SU-DHL-6 (cell line): Measurements from ENCODE around the gene SPEF2.

Experiments
- CTCF ChIP-seq: fragments of 200-600 bp; sonication (generic); IDR thresholded peaks from one replicate; pipeline ENCODE4 v1.5.1; 2017; ENCODE audit warnings: antibody characterized with exemption, mild to moderate bottlenecking, low read length, moderate library complexity; ENCODE audit not compliant: insufficient read depth, poor library complexity, severe bottlenecking
- EZH2phosphoT487 ChIP-seq: fragments of 200-600 bp; sonication (generic), shearing (Covaris generic); conservative IDR thresholded peaks from 2 replicates; pipeline ENCODE4 v1.6.1; 2018; ENCODE audit warnings: mild to moderate bottlenecking, antibody characterized with exemption, low read length, moderate library complexity, mixed read lengths

GRCh38 chr5:35789732-35790456 is 172.2 kb downstream of the SPEF2 start:
- TF ChIP-seq CTCF (no peak), EZH2phosphoT487 (no peak)
